Neural progenitor cell (in vitro differentiated cells): ENCODE measurements around the gene CCNB1. TPM values are rescaled to one million over a fixed set of nuclear protein-coding genes. Genes with fewer than 3 reads are reported as not detected.

Experiments
- DNase-seq: peaks from one replicate; pipeline ENCODE4 v3.0.0-alpha.2; 2016; ENCODE audit warnings: low spot score
- H2AFZ ChIP-seq: fragments of 200-600 bp; sonication (generic); replicated peaks from 2 replicates; pipeline ENCODE4 v1.6.1; 2016; ENCODE audit warnings: antibody characterized with exemption
- H3F3A ChIP-seq: fragments of 200-600 bp; sonication (generic); 2 replicates; pipeline ENCODE4 v1.6.1; 2016; ENCODE audit warnings: antibody characterized with exemption, low read depth
- H3K27ac ChIP-seq: fragments of 200-600 bp; sonication (generic); 2 replicates; pipeline ENCODE4 v1.5.1; 2016; ENCODE audit warnings: mild to moderate bottlenecking
- H3K27me3 ChIP-seq: fragments of 200-600 bp; sonication (generic); 2 replicates; pipeline ENCODE4 v1.6.1; 2016; ENCODE audit warnings: mild to moderate bottlenecking, moderate library complexity
- H3K36me3 ChIP-seq: fragments of 200-600 bp; sonication (generic); 2 replicates; pipeline ENCODE4 v1.5.1; 2016
- H3K4me1 ChIP-seq: fragments of 200-600 bp; sonication (generic); 2 replicates; pipeline ENCODE4 v1.6.1; 2016; ENCODE audit warnings: mixed run types
- H3K4me2 ChIP-seq: fragments of 200-600 bp; sonication (generic); 2 replicates; pipeline ENCODE4 v1.6.1; 2016
- H3K4me3 ChIP-seq: fragments of 200-600 bp; sonication (generic); 2 replicates; pipeline ENCODE4 v1.5.1; 2016
- H3K79me2 ChIP-seq: fragments of 200-600 bp; sonication (generic); 2 replicates; pipeline ENCODE4 v1.6.1; 2016; ENCODE audit warnings: low read depth
- H3K9ac ChIP-seq: fragments of 200-600 bp; sonication (generic); 2 replicates; pipeline ENCODE4 v1.6.1; 2016
- H3K9me3 ChIP-seq: fragments of 200-600 bp; sonication (generic); 2 replicates; pipeline ENCODE4 v1.5.1; 2016; ENCODE audit warnings: low read depth
- H4K20me1 ChIP-seq: fragments of 200-600 bp; sonication (generic); 2 replicates; pipeline ENCODE4 v1.6.1; 2016; ENCODE audit warnings: low read depth
- H3K27ac Mint-ChIP-seq: 3 replicates; pipeline ENCODE4 v1.8.0; 2021; ENCODE audit warnings: mixed read lengths
- H3K27me3 Mint-ChIP-seq: 2 replicates; pipeline ENCODE4 v1.8.0; 2022; ENCODE audit warnings: low read depth, mild to moderate bottlenecking, inconsistent platforms, moderate library complexity, mixed read lengths; ENCODE audit not compliant: insufficient read depth
- H3K36me3 Mint-ChIP-seq: 3 replicates; pipeline ENCODE4 v1.8.0; 2021; ENCODE audit warnings: mixed read lengths
- H3K4me1 Mint-ChIP-seq: 3 replicates; pipeline ENCODE4 v1.8.0; 2021; ENCODE audit warnings: mixed read lengths
- H3K4me3 Mint-ChIP-seq: 3 replicates; pipeline ENCODE4 v1.8.0; 2021; ENCODE audit warnings: mild to moderate bottlenecking, moderate library complexity, mixed read lengths
- H3K9me3 Mint-ChIP-seq: 3 replicates; pipeline ENCODE4 v1.8.0; 2020; ENCODE audit warnings: mixed read lengths
- EZH2 ChIP-seq: fragments of 200-600 bp; sonication (generic); IDR thresholded peaks from 2 replicates; pipeline ENCODE4 v1.6.1; 2017; ENCODE audit warnings: antibody characterized with exemption, mild to moderate bottlenecking, moderate library complexity
- EZH2phosphoT487 ChIP-seq: fragments of 200-600 bp; sonication (generic); IDR thresholded peaks from 2 replicates; pipeline ENCODE4 v1.6.1; 2017; ENCODE audit warnings: antibody characterized with exemption
- total RNA-seq: library from RNA; depleted of rRNA; stranded (reverse); fragments of >200 nt; gene quantifications from 2 replicates; pipeline ENCODE4 v1.2.3, GENCODE V29; 2015; ENCODE audit warnings: low replicate concordance
- TF ChIP-seq, protein P1 (sequence below): fragments of 200-600 bp; sonication (generic); IDR thresholded peaks from 2 replicates; pipeline ENCODE4 v1.5.1; 2017; ENCODE audit warnings: antibody characterized with exemption, mild to moderate bottlenecking

Gene CCNB1
- total RNA-seq, 1 donor from 2014 or later, result 408 TPM

DNA sequence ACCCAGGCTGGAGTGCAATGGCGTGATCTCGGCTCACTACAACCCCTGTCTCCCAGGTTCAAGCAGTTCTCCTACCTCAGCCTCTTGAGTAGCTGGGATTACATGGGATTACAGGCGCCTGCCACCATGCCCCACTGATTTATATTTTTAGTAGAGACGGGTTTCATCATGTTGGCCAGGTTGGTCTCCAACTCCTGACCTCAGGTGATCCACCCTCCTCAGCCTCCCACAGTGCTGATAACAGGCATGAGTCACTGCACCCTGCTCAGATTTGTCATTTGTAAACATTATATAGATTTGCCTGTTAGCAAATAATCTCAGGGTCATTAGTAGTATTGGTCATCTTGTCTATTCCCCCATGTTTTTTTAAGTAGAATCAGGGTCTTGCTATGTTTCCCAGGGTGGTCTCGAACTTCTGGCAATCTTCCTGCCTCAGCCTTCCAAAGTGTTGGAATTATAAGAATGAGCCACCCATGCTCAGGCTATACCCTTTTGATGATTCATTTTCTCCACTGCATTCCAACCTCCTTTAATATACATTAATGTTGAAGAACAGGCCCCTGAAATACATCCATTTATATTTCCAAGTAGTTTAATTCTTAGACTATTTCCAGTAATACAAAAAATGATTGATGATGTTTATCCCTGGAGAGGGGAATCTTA is 39.7 kb downstream of the CCNB1 start:
- H3K4me1 Mint-ChIP-seq, result no peaks in the 10 kb centered on the region

DNA sequence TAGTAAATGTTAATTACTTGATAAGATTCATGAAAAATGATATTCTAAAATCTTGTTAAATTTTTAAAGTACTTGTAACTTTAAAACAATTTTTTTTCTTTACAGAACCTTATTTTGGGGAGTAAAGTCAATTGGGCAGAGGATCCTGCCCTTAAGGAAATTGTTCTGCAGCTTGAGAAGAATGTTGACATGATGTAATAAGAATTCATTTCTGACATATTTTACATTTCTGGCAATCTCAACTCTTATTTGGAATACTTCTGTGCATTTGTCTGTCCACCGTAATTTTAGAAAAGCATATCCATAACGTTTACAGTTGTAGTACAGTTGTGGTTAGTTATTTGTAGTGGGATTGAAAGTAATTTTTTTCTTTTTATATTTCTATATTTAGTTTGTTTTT is 42.7 kb downstream of the CCNB1 start:
- Histone ChIP-seq H3K27ac (no peak overlapping the region), H3K9ac (no peak overlapping the region), H2AFZ (no peak overlapping the region), H3K27me3 (no peaks in the 10 kb centered on the region), H3K4me3 (no peak overlapping the region), H3F3A (peaks cover 5% of the 10 kb centered on the region), H3K4me2 (no peak overlapping the region), H3K9me3 (no peaks in the 10 kb centered on the region), H3K36me3 (peaks cover 3% of the 10 kb centered on the region), H3K4me1 (no peaks in the 10 kb centered on the region), H3K79me2 (no peaks in the 10 kb centered on the region), H4K20me1 (no peaks in the 10 kb centered on the region)
- Mint-ChIP-seq H3K4me3 (no peak overlapping the region), H3K4me1 (no peaks in the 10 kb centered on the region), H3K36me3 (peaks cover 9% of the 10 kb centered on the region), H3K27me3 (peaks cover 2% of the 10 kb centered on the region), H3K9me3 (no peaks in the 10 kb centered on the region), H3K27ac (no peak overlapping the region)
- DNase-seq, result no peak
- no peak for TF ChIP-seq EZH2phosphoT487
- TF ChIP-seq, protein P1, sequence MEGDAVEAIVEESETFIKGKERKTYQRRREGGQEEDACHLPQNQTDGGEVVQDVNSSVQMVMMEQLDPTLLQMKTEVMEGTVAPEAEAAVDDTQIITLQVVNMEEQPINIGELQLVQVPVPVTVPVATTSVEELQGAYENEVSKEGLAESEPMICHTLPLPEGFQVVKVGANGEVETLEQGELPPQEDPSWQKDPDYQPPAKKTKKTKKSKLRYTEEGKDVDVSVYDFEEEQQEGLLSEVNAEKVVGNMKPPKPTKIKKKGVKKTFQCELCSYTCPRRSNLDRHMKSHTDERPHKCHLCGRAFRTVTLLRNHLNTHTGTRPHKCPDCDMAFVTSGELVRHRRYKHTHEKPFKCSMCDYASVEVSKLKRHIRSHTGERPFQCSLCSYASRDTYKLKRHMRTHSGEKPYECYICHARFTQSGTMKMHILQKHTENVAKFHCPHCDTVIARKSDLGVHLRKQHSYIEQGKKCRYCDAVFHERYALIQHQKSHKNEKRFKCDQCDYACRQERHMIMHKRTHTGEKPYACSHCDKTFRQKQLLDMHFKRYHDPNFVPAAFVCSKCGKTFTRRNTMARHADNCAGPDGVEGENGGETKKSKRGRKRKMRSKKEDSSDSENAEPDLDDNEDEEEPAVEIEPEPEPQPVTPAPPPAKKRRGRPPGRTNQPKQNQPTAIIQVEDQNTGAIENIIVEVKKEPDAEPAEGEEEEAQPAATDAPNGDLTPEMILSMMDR, result no peak
- TF ChIP-seq EZH2, result no peak

More for the DNA sequence above, 39.7 kb downstream of the CCNB1 start:
- Histone ChIP-seq H4K20me1 (no peaks in the 10 kb centered on the region), H2AFZ (no peak overlapping the region), H3K4me1 (no peaks in the 10 kb centered on the region), H3K4me2 (no peak overlapping the region), H3K36me3 (peaks cover 14% of the 10 kb centered on the region), H3F3A (peaks cover 14% of the 10 kb centered on the region), H3K4me3 (no peak overlapping the region), H3K27me3 (no peaks in the 10 kb centered on the region), H3K79me2 (no peaks in the 10 kb centered on the region), H3K9ac (no peak overlapping the region), H3K9me3 (no peaks in the 10 kb centered on the region), H3K27ac (no peak overlapping the region)
- H3K4me3 Mint-ChIP-seq, result no peak overlapping the region
- peaks cover 2% of the 10 kb centered on the region for H3K27me3 Mint-ChIP-seq
- no peak for DNase-seq
- TF ChIP-seq EZH2phosphoT487 (no peak), EZH2 (no peak)
- TF ChIP-seq, protein P1, result no peak
- H3K36me3 Mint-ChIP-seq, result peaks cover 4% of the 10 kb centered on the region
- no peak overlapping the region for H3K27ac Mint-ChIP-seq
- no peaks in the 10 kb centered on the region for H3K9me3 Mint-ChIP-seq

DNA sequence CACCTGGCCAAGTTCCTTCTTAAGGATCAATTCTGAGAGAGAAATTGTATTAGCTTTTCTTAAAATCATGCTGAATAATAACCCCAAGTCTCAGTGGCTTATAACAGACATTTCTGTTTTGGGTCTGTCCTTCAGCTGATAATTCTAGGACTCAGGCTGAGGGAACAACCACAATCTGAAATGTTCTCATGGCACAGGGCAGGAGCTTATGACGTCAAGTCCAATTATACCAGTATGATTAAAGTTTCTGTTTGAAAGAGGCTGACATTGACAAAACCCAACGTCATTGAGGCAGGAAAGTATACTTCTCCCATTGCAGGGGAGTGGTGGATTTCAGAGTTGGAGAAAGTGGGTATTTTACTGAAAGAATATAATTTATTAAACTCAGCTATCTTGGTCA is 44.2 kb downstream of the CCNB1 start:
- peaks cover 14% of the 10 kb centered on the region for H3K36me3 Mint-ChIP-seq
- no peak overlapping the region for H3K4me2 ChIP-seq
- no peaks in the 10 kb centered on the region for H3K4me1 ChIP-seq
- H3K9ac ChIP-seq, result no peak overlapping the region
- peaks cover 3% of the 10 kb centered on the region for H3K36me3 ChIP-seq
- no peaks in the 10 kb centered on the region for H3K27me3 ChIP-seq
- H4K20me1 ChIP-seq, result no peaks in the 10 kb centered on the region
- TF ChIP-seq EZH2 (no peak), EZH2phosphoT487 (no peak)
- TF ChIP-seq, protein P1, result no peak
- H3K27ac Mint-ChIP-seq, result no peak overlapping the region
- no peak overlapping the region for H3K4me3 Mint-ChIP-seq
- no peak for DNase-seq
- H3K4me1 Mint-ChIP-seq, result no peaks in the 10 kb centered on the region
- H3K27ac ChIP-seq, result no peak overlapping the region
- H3K27me3 Mint-ChIP-seq, result peaks cover 4% of the 10 kb centered on the region
- peaks cover 8% of the 10 kb centered on the region for H3F3A ChIP-seq
- H2AFZ ChIP-seq, result no peak overlapping the region
- no peak overlapping the region for H3K4me3 ChIP-seq
- no peaks in the 10 kb centered on the region for H3K9me3 ChIP-seq
- no peaks in the 10 kb centered on the region for H3K79me2 ChIP-seq
- no peaks in the 10 kb centered on the region for H3K9me3 Mint-ChIP-seq
